ENCODE results near the gene CYP27C1. TPM values are rescaled to one million over a fixed set of nuclear protein-coding genes. Genes with fewer than 3 reads are reported as not detected.

CYP27C1 gene
- total RNA-seq, 1 donor from 2014 or later = 3.0 TPM

GRCh38 chr2:127155947-127156346 is 64.2 kb downstream of the CYP27C1 start:
- no peaks in the 10 kb centered on the region for H3F3A ChIP-seq (ENCODE audit: low read depth)
- no peaks in the 10 kb centered on the region for H3K27me3 Mint-ChIP-seq (ENCODE audit: insufficient read depth, low read depth)
- no peaks in the 10 kb centered on the region for H3K79me2 ChIP-seq (ENCODE audit: low read depth)
- H3K27ac ChIP-seq = no peak overlapping the region
- no peaks in the 10 kb centered on the region for H3K36me3 Mint-ChIP-seq
- H3K4me3 ChIP-seq = no peak overlapping the region
- no peak overlapping the region for H3K9ac ChIP-seq
- peaks cover 8% of the 10 kb centered on the region for H3K9me3 Mint-ChIP-seq
- no peak overlapping the region for H3K27ac Mint-ChIP-seq
- H3K4me2 ChIP-seq = no peak overlapping the region
- H4K20me1 ChIP-seq (ENCODE audit: low read depth) = no peaks in the 10 kb centered on the region
- DNase-seq (ENCODE audit: low spot score) = no peak
- H3K27me3 ChIP-seq = no peaks in the 10 kb centered on the region
- H3K36me3 ChIP-seq = no peaks in the 10 kb centered on the region
- H3K4me3 Mint-ChIP-seq = no peak overlapping the region
- no peak overlapping the region for H2AFZ ChIP-seq (replicated peaks)
- peaks cover 9% of the 10 kb centered on the region for H3K4me1 Mint-ChIP-seq
- no peaks in the 10 kb centered on the region for H3K9me3 ChIP-seq (ENCODE audit: low read depth)
- no peak for TF ChIP-seq EZH2phosphoT487 (IDR thresholded peaks at IDR 0.05)
- H3K4me1 ChIP-seq = peaks cover 3% of the 10 kb centered on the region

DNA sequence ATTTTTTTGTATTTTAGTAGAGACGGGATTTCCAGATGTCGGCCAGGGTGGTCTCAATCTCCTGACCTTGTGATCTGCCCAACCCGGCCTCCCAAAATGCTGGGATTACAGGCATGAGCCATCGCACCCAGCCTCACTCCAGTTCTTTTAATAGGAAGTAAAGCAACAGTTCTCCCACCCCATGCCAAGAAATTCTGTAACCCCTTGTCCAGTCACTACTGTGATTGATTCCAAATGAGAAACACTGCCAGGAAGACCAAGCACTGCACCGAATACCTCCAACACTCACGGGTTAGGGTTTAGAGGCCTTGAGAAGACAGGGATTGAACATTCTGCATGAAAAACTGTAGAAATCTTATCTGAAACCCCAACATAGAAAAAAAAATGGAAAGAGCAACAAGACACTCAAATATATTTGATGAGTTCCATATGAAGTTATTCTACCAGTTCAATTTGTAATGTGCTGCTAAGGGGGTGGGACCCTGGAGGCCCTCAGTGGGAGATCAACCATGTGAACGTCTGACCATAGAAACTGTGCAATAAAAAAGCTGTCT is 65.0 kb downstream of the CYP27C1 start:
- TF ChIP-seq EZH2 (IDR thresholded peaks at IDR 0.05) (no peak), EZH2phosphoT487 (IDR thresholded peaks at IDR 0.05) (no peak)
- TF ChIP-seq, protein P1, sequence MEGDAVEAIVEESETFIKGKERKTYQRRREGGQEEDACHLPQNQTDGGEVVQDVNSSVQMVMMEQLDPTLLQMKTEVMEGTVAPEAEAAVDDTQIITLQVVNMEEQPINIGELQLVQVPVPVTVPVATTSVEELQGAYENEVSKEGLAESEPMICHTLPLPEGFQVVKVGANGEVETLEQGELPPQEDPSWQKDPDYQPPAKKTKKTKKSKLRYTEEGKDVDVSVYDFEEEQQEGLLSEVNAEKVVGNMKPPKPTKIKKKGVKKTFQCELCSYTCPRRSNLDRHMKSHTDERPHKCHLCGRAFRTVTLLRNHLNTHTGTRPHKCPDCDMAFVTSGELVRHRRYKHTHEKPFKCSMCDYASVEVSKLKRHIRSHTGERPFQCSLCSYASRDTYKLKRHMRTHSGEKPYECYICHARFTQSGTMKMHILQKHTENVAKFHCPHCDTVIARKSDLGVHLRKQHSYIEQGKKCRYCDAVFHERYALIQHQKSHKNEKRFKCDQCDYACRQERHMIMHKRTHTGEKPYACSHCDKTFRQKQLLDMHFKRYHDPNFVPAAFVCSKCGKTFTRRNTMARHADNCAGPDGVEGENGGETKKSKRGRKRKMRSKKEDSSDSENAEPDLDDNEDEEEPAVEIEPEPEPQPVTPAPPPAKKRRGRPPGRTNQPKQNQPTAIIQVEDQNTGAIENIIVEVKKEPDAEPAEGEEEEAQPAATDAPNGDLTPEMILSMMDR (IDR thresholded peaks at IDR 0.05) = no peak

GRCh38 chr2:127154396-127154795 is 65.7 kb downstream of the CYP27C1 start:
- Histone ChIP-seq H3F3A (ENCODE audit: low read depth) (no peaks in the 10 kb centered on the region), H3K4me3 (no peak overlapping the region), H3K27me3 (no peaks in the 10 kb centered on the region), H3K36me3 (no peaks in the 10 kb centered on the region), H3K27ac (no peak overlapping the region), H3K4me1 (peaks cover 3% of the 10 kb centered on the region), H2AFZ (replicated peaks) (no peak overlapping the region), H3K79me2 (ENCODE audit: low read depth) (no peaks in the 10 kb centered on the region), H3K9me3 (ENCODE audit: low read depth) (no peaks in the 10 kb centered on the region), H3K4me2 (no peak overlapping the region), H4K20me1 (ENCODE audit: low read depth) (no peaks in the 10 kb centered on the region), H3K9ac (no peak overlapping the region)
- Mint-ChIP-seq H3K27me3 (ENCODE audit: insufficient read depth, low read depth) (no peaks in the 10 kb centered on the region), H3K4me3 (no peak overlapping the region), H3K9me3 (peaks cover 11% of the 10 kb centered on the region), H3K36me3 (no peaks in the 10 kb centered on the region), H3K4me1 (peaks cover 9% of the 10 kb centered on the region), H3K27ac (no peak overlapping the region)
- TF ChIP-seq, protein P1 (IDR thresholded peaks at IDR 0.05) = no peak
- TF ChIP-seq EZH2phosphoT487 (IDR thresholded peaks at IDR 0.05) = no peak
- no peak for TF ChIP-seq EZH2 (IDR thresholded peaks at IDR 0.05)
- DNase-seq (ENCODE audit: low spot score) = no peak

More for the DNA sequence above, 65.0 kb downstream of the CYP27C1 start:
- Mint-ChIP-seq H3K27me3 (ENCODE audit: insufficient read depth, low read depth) (no peaks in the 10 kb centered on the region), H3K4me1 (peaks cover 9% of the 10 kb centered on the region), H3K4me3 (no peak overlapping the region), H3K27ac (peak overlapping the region; percentile 14), H3K9me3 (peaks cover 9% of the 10 kb centered on the region), H3K36me3 (no peaks in the 10 kb centered on the region)
- Histone ChIP-seq H4K20me1 (ENCODE audit: low read depth) (no peaks in the 10 kb centered on the region), H3F3A (ENCODE audit: low read depth) (no peaks in the 10 kb centered on the region), H3K4me2 (no peak overlapping the region), H3K27me3 (no peaks in the 10 kb centered on the region), H2AFZ (replicated peaks) (no peak overlapping the region), H3K36me3 (no peaks in the 10 kb centered on the region), H3K4me1 (peaks cover 3% of the 10 kb centered on the region), H3K9me3 (ENCODE audit: low read depth) (no peaks in the 10 kb centered on the region), H3K79me2 (ENCODE audit: low read depth) (no peaks in the 10 kb centered on the region), H3K4me3 (no peak overlapping the region), H3K27ac (no peak overlapping the region), H3K9ac (no peak overlapping the region)
- DNase-seq (ENCODE audit: low spot score) = no peak

DNA sequence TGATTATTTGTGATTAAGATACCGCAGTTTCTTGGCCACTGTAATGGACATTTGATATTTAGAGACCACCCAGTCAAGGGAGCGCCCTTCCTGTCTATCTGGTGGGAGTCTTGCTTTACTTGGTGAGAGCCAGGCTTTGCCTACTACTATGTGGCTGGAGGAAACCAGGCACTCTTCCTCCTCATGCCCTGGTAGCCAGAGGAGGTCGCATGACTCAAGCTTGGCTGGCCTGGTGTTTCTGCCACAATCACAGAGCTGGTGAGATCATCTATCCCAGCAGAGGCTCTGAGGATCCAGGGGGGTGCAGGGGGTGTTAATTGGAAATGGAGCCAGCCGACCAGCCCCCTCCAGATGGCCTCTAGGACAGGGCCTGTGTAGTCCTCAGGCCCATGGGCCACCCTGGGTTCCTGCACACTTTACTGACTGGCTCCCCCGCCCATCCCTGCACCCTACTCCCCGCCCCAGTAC is 66.4 kb downstream of the CYP27C1 start:
- peaks cover 11% of the 10 kb centered on the region for H3K9me3 Mint-ChIP-seq
- H3K27ac ChIP-seq = no peak overlapping the region
- H3K4me3 Mint-ChIP-seq = no peak overlapping the region

More for the DNA sequence above, 66.4 kb downstream of the CYP27C1 start:
- TF ChIP-seq EZH2phosphoT487 (IDR thresholded peaks at IDR 0.05) (no peak), EZH2 (IDR thresholded peaks at IDR 0.05) (no peak)
- TF ChIP-seq, protein P1 (IDR thresholded peaks at IDR 0.05) = no peak
- H3K4me2 ChIP-seq = no peak overlapping the region
- no peaks in the 10 kb centered on the region for H3K27me3 Mint-ChIP-seq (ENCODE audit: insufficient read depth, low read depth)
- H3K79me2 ChIP-seq (ENCODE audit: low read depth) = no peaks in the 10 kb centered on the region
- H4K20me1 ChIP-seq (ENCODE audit: low read depth) = no peaks in the 10 kb centered on the region
- no peak overlapping the region for H2AFZ ChIP-seq (replicated peaks)
- H3K36me3 ChIP-seq = no peaks in the 10 kb centered on the region
- no peaks in the 10 kb centered on the region for H3K27me3 ChIP-seq
- no peaks in the 10 kb centered on the region for H3K36me3 Mint-ChIP-seq
- H3K9ac ChIP-seq = no peak overlapping the region
- no peak overlapping the region for H3K4me3 ChIP-seq
- no peaks in the 10 kb centered on the region for H3F3A ChIP-seq (ENCODE audit: low read depth)
- DNase-seq (ENCODE audit: low spot score) = no peak
- H3K9me3 ChIP-seq (ENCODE audit: low read depth) = no peaks in the 10 kb centered on the region
- peaks cover 3% of the 10 kb centered on the region for H3K4me1 ChIP-seq
- no peak overlapping the region for H3K27ac Mint-ChIP-seq
- peaks cover 9% of the 10 kb centered on the region for H3K4me1 Mint-ChIP-seq
